ENCODE results near the gene CCL18.
"Not testable (repeated sequence)": the region's sequence is repeated elsewhere in the genome, so short reads cannot be mapped to it uniquely, and the experiment has no call there.

CCL18 gene

GRCh38 chr17:36117505-36118382 lies 53.7 kb downstream of the CCL18 start:
- DNase-seq (ENCODE audit: low read depth): no peak
- TF ChIP-seq CTCF (IDR thresholded peaks at IDR 0.05; ENCODE audit: control insufficient read depth, insufficient read depth, low read depth, low read length, missing control alignments): no peak
- no peak overlapping the region for H3K4me3 ChIP-seq (ENCODE audit: control insufficient read depth, low read depth, low read length)

GRCh38 chr17:36118477-36119353 lies 54.6 kb downstream of the CCL18 start:
- no peak for TF ChIP-seq CTCF (IDR thresholded peaks at IDR 0.05; ENCODE audit: control insufficient read depth, insufficient read depth, low read depth, low read length, missing control alignments)
- no peak overlapping the region for H3K4me3 ChIP-seq (ENCODE audit: control insufficient read depth, low read depth, low read length)
- no peak for DNase-seq (ENCODE audit: low read depth)

- no peak for TF ChIP-seq CTCF (IDR thresholded peaks at IDR 0.05; ENCODE audit: control insufficient read depth, insufficient read depth, low read depth, low read length, missing control alignments)
- no peak for DNase-seq (ENCODE audit: low read depth)
- no peak overlapping the region for H3K4me3 ChIP-seq (ENCODE audit: control insufficient read depth, low read depth, low read length)
Measured at GRCh38 chr17:36120221-36120620, 56.1 kb downstream of the CCL18 start.

- H3K4me3 ChIP-seq (ENCODE audit: control insufficient read depth, low read depth, low read length); DNase-seq (ENCODE audit: low read depth): not testable (repeated sequence)
Measured at GRCh38 chr17:36121099-36121498, 57.0 kb downstream of the CCL18 start.
